Posterior vena cava (tissue), 2 donors: Measurements from ENCODE around the gene COL8A1. TPM values are rescaled to one million over a fixed set of nuclear protein-coding genes. Genes with fewer than 3 reads are reported as not detected.

Experiments
- DNase-seq: peaks from one replicate; pipeline ENCODE4 v3.0.0-alpha.2; 2020; ENCODE audit warnings: low spot score
- intact Hi-C, 2 donors: fragments of 100-400 bp; cut with DNase I; formaldehyde crosslinking; loops; one replicate each; pipeline versions ENCODE4 v1.14.1 to v1.14.2; 2022 to 2023
- total RNA-seq, 2 donors: library from RNA; stranded (reverse); fragmentation: NEBNext Ultra II Directional; extraction: Animal tissue kit (Norgen Biotek cat#: 25700); gene quantifications; one replicate each; pipeline ENCODE4 v1.2.1, GENCODE V29; 2021
- donor health status: DM: yes; HTN: yes; CAD: no.
- donor health status: DM: yes; HTN: yes; CAD: no.

The COL8A1 gene
- total RNA-seq, 2 donors from 2014 or later, result 80.6 to 105 TPM

DNA sequence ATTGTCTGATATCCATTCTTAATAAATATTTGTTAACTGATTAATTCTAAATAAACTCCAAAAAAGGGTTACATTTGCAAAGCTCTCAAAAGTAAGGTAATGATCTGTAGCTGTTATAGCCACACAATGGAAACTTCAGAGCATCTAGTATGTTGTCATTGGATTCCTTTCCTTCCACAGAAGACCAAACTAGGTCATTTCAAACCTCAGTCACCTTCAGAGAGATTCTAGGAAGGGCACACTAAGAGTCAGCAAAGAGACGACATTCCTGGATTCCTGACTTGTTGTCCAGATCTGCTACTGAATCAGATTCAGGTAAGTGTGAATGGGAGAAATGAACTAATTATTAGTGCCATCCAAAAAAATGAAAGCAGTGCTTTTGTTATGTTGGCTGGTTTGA, 3.0 kb upstream of the COL8A1 start:
- no peak for DNase-seq
- intact Hi-C loops, result loop anchor here (10.0 kb wide), 1 partner anchor 49 kb away; no protein-coding TSS in a partner anchor

DNA sequence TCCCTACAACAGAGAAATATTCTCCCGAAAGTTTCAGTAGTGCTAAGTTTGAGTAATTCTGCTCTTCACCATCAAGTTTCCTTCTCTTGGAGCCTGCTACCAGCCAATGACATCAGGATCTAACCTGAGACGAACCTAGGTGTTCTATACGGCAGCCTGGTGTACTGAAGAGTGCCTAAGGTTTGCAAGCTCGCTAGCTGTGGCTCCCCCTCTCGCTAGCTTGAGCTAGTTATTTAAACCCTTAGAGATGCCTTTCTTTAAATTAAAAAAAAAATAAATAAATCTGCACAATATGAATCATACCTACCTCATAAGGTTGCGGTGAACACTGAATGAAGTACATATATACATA, 1.4 kb upstream of the COL8A1 start:
- no peak for DNase-seq
- intact Hi-C loops, result loop anchor here (10.0 kb wide), 1 partner anchor 48 kb away; no protein-coding TSS in a partner anchor

DNA sequence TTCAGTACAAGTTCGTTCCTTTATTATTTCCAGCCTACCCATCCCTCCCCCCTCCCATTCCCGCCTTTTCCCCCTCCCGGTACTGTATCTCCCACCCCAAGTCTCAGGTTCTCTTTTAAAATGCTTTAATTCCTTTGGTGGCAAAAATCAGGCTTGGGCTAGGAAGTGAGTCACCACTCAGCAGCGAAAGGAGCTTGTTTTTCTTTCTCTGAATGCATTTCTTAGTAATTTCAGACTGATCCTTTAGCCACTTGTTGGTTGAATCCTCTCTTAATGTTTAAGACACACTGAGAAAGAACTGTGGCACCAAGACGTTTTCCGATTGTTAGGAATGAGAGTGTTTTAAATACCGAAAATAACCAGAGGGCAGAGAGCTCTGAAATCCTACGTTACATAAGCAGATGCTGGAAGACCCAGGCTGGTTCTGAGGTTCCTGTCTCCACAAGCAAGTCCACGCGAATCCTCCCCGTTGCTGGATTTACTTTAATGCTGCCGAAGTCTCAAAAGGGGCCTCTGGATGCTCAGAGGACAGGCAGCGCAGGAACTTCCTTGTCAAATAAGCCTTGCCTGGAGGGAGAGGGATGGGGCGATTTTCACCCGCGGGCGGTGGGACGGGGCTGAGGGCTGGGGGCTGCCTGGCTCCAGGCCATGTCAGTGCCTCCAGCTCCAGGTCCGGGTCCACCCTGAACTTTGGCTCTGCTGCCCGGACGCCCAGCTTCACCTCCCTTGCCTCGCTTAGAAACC, 854 bp upstream of the COL8A1 start:
- no peak for DNase-seq
- intact Hi-C loops, result loop anchor here (10.0 kb wide), 1 partner anchor 47 kb away; no protein-coding TSS in a partner anchor

DNA sequence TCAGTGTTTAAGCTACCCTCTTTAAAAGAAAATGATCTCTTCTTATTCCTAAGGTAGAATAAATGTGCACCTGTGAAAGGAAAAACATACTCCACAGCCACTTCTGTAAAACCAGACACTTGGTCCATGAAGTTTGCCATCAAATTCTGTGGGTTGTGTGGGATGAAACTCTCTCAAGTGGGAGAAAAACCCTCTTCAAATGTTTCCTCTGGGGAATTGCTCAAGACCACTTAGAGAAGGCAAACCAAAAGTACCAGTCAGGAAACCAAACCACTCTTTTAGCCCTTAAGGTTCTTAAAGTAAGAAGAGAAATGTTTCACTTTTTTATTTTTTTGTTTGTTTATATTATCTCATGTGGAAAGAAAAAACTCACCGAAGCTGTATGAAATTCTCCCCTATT, 1.2 kb downstream of the COL8A1 start:
- intact Hi-C loops, result loop anchor here (10.0 kb wide), 1 partner anchor 45 kb away; no protein-coding TSS in a partner anchor
- DNase-seq, result no peak

DNA sequence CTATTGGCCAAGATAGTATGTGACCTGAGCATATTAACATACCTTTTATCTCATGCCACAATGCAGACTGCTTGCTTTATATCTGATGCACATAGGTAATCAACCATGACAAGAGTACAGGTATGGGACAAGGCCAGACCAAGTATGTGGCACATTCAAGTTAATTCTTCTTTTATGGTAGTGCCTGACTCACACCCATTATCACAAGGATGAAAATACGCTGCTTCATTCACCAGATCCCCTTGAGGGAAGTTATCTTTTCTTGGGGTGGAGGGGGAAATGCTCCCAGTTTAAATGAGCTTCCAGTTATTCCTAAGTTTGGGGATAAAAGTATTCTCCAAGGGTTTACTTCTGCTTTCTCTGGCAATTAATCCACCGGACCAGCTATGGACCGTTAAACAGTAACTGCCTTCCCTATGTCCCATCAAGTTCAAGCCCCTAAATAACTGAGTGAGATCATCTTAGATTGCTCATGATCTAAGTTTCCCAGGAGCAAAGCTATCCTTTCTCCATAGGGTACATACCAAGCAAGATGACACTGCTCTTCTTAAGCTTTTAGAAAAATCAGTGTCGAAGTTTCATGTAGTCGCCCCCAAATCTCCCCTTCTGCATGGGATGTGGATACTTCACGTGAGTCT, 1.9 kb downstream of the COL8A1 start:
- intact Hi-C loops, result no loop called here
- DNase-seq, result no peak

DNA sequence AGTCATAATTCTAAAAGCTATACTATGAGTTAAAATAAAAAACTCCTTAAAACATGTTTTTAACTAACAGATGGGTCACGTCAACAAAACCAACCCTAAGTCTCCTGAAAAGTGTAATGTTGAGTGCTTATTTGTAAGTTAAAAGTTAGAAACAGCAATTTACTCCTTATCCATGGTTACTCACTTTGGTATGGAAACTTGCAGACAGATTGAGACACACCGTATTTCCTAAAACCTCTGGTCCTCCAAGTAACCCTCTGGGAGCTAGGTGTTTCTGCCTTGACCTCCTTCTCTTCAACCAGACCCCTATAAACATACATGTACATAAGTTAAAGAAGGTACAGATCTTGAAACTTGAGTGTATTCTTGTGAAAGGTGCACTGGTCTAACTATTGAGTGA, 3.1 kb downstream of the COL8A1 start:
- intact Hi-C loops, result no loop called here

DNA sequence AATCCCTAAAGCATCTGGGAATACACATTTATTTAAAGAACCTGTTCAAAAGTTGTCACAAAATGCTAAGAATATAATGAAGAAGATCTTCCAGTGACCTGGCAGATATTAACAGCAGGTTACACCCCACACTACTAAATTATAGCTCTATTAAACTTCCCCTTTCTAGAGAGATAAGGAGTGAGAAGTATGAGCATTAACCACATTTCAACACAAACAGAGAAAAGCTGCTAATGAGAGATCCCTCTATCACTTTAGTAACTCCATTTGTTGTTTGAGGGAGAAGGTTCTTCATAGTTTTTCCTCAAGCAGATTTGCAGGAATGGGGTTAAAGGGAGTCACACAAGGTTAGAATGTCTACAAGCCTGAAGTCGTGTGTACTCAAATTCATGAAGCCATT, 3.6 kb downstream of the COL8A1 start:
- no peak for DNase-seq
- intact Hi-C loops, result no loop called here

More for the DNA sequence above, 3.1 kb downstream of the COL8A1 start:
- no peak for DNase-seq

DNA sequence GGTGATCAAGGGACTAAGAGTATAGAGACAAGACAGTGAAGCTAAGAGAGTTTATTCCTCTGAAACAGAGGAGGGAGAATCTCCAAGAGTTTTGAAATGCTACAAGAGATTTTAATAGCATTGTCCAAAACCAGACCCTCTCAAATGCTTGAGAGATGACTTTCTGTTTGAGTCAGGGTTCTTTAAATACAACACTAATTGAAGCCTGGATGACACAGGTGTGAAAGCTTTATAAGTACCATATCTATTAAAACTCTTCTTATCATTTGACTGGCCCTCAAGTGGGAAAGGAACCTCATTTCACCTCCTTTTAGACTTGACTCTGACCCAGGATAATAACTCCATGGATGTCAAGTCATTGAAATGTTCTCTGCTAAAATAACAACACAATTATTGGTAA, 5.6 kb downstream of the COL8A1 start:
- DNase-seq, result no peak
- intact Hi-C loops, result no loop called here

DNA sequence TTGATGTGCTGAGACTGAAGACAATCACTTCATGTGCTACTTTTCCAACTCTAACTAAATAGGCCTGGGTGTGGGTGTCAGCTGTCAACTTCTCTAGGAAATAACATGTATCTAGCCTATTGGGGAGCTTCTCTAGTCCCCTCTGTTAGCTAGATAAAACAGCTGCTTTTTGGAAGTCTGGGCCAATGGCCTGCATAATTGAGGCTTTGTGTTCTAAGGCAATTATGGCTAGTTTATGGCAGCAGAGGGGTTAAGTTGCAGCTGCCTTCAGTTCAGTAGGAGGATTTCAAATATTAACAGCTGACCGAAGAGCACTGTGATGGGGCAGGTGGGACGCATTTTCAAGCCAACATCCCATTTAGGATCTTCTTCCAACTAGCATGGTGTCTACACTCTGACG, 6.4 kb downstream of the COL8A1 start:
- intact Hi-C loops, result no loop called here
- DNase-seq, result no peak

DNA sequence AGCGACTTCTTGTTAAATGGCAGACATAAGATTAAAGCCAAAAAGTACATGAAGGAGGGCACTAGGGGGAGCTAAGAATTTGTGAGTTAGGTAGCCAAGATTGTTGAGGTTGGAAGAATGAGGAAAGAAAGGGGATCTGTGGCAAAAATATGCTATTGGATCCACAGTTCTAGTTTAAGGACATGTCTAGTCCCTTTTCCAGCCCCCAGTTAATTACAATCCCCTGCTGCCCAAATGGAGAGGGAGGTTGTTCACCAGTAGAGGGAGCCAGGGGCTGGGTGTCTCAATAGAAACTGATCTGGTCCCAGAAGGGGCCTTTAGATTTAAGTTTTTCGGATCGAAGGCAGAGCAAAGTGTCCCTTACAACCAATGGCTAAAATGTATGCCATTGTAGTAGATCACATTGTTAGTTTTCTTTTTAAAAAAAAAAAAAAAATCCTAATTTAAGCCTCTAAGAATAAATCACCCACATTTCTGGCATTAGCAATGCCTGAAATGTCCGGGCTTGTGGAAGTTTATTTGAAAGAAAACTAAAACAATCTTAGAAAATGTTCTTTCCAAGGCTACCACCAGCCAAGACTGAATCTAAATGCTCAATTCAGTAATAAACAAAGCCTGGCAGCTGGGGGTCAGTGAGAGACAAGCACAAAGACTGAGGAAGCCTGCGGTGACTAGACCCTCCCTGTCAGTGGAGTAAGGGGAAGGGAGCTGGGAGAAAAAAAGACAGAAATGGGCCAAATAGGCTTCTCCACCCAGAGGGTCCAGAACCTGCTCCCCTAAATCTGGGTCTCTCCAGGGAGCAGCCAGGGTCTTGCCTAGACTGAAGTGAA, 7.1 kb downstream of the COL8A1 start:
- intact Hi-C loops, result no loop called here
- no peak for DNase-seq

DNA sequence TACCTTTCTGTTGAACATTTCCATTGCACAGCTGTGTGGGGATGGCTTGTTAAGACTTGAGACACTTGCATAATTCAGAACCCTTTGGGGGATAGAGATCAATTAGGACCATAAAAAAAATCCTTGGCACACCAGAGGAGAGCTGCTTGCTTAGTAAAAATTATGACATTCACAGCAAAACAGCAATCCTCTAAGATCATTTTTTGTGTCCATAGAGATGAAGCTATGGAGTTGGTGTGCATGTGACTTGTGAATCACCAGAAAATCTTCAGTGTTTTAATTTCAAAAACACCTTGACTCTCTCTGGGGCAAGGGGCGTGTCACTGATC, 7.7 kb downstream of the COL8A1 start:
- DNase-seq, result no peak
- intact Hi-C loops, result no loop called here

DNA sequence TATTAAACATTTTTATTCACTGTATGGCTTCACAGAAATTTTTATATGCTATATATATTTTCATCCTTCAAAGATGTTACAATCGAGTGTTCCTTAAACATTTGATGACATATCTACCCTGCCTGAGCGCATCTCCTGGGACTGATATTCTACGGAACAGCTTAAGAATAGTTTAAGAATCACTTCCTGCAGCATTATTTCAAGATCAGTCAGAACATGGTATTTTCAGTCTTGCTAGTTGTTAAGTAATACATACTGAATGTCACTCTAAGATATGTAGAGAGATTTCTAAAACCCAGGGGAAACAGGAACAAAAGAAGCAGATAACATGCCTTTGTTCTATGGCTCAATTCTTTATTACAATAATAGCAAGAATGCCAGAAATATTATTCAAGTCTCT, 8.7 kb downstream of the COL8A1 start:
- no peak for DNase-seq
- intact Hi-C loops, result no loop called here

DNA sequence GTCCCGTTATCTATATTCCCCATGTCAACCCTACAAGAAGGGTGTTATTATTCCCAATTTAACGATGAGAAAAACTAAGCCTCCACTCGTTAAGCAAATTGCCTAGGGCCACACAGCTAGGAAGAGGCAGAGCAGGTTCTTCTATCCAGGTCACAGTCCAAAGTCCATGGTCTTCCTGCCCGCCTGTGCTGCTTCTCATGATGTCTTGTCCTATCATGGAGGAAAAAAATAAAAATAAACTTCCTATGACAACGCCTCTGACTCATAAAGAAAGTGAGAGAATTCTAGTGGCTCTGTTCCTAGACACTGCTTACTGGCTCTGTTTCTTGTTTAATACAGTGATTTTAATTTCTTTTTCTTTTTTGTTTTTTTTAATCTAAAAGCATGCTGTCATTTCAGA, 9.7 kb downstream of the COL8A1 start:
- DNase-seq, result no peak
- intact Hi-C loops, result no loop called here

DNA sequence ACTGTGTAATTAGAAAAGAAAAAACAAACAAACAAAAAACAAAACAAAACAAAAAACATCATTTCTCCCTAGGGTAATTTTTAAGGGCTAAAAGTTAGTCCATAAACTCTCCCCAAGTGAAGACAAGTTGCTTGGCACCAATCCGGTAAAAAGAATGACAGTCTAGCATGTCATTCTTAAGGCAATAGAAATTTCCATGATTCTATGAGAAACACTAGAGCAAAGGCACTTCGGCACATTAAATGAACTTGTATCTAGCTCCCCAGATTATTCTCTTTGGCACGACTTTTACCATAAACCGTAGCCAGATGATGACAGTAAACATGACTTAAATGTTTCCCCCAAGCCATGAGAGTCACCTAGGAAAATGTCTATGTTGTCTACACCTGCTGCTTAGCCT, 10.1 kb downstream of the COL8A1 start:
- intact Hi-C loops, result no loop called here
- DNase-seq, result no peak

DNA sequence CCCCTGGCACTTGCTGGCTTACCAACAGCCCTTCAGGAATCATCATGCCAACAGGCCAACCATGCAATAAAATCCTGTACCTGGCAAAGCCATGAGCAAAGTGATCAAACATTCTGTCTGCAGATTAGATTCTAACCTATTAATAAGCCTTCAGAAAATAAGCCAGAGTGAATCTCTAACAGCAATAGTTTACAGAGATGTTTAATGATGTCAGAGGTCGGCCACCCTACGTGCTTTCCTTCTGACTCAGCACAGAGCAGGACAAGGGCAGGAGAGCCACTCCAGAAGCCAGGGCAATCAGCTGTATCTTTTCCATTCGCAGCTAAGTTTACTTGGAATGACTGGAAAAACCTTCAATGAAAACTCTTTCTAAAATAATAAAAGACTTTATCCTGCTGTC, 13.1 kb downstream of the COL8A1 start:
- intact Hi-C loops, result no loop called here

DNA sequence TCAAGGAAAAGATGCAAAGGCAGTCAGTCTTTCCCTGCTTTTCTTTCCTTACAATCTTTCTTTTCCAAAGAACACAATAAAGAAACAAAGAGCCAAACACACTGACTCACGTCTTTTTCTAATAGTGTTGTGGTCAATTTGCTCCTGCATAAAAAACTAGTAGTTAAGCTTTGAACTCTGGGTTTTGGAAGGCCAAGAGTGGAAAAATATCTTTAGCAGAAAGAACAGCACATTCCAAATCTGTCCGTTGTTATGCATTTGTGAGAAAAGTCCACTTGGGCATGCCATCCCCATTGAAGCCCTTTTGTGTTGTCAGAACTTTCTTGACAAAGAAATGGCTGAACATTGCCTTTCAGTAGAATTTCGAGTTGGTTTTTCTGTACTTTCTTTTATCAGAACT, 18.2 kb downstream of the COL8A1 start:
- no peak for DNase-seq
- intact Hi-C loops, result no loop called here

More for the DNA sequence above, 13.1 kb downstream of the COL8A1 start:
- no peak for DNase-seq

DNA sequence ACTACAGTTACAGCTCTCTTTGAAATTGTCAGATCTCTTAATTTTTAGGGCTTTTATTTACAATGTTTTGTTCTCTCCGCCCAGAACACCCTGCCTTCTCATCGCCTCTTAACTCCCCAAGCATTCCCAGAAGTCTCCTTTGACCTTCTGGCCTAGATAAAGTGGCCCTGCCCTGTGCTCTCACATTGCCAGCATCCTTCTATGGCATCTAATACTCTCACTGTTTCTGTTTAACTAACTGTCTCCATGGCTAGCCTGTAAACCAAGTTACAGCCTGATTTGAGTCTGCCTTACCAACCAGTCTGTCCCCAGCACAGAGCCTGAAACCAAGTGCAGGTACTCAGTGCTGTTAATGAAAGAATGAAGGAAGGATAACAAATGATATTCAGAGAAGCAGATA, 19.9 kb downstream of the COL8A1 start:
- intact Hi-C loops, result no loop called here
- DNase-seq, result no peak

DNA sequence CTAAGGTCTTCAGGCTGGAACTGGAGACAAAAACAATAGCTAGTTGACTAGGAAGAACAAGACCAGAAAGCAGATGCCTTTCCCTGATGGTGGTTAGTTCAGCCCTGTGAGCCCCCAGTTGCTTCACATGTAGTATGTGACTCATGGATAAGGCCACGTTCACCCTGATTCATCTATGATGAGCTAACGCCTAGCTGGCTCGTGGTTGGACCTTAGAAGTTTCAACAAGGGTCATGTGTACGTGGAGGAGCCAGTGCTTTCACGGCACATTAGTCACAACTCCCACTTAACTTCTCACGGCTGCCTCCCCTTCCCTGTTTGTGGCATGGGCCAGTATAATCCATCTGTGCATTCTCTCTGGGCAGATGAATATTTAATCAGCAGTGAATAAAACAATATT, 20.6 kb downstream of the COL8A1 start:
- no peak for DNase-seq
- intact Hi-C loops, result no loop called here

DNA sequence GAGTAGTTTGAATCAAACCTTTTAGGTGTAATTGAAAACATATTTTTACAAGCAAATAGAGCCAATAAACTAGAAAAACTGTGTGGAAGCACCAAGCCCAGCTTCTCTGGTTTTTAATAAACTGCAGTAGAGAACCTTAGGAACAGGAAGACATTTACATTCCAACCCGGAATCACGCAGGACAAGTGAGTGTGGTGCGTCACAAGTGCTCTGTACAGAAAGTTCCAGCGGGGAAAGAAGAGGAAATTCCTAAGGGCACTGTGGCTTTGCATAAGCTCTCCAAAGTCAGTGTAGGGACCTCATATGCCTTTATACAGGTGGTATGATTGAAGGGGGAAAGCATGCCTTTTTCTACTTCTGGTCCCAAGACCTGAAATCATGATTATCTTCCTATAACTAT, 21.6 kb downstream of the COL8A1 start:
- DNase-seq, result no peak
- intact Hi-C loops, result no loop called here

DNA sequence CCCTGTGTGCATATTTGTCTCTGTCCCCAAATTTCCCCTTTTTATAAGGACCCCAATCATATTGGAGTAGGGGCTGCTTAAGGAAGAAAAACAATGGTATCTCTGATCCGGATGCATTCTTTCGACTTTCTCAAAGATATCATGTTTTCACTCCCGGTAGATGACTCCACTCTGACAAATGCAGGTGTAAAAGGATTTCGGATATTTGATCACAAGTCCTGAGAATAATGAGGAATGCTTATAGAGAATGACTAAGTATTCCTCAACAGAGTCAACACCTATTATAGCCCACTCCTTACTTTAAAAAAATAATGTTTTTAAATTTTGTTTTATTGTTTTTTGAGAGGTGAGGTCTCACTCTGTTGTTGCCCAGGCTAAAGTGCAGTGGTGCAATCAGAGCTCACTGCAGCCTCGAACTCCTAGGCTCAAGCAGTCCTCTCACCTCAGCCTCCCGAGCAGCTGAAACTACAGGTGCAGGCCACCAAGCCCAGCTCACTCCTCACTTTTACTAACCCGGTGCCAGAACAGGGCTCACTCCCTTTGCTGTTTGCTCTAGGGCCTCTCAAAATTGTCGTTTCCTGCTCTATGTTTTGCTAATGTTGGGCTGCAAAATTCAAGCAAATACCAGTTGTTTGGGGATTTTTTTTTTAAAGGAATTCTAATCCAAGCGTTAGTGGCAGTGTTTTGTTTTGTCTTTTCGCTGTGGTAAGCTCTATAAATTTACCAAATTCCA, 24.6 kb downstream of the COL8A1 start:
- no peak for DNase-seq
- intact Hi-C loops, result no loop called here
